ENCODE results near the gene MSMO1.
"Not testable (repeated sequence)": the region's sequence is repeated elsewhere in the genome, so short reads cannot be mapped to it uniquely, and the experiment has no call there.

The MSMO1 gene

GRCh38 chr4:165324236-165324917, 3.1 kb upstream of the MSMO1 start:
- DNase-seq (ENCODE audit: low read depth in 4 of 4, low spot score in 1 of 4): no peak

GRCh38 chr4:165324918-165325304, 2.6 kb upstream of the MSMO1 start:
- DNase-seq (ENCODE audit: low read depth in 4 of 4, low spot score in 1 of 4): no peak

DNA sequence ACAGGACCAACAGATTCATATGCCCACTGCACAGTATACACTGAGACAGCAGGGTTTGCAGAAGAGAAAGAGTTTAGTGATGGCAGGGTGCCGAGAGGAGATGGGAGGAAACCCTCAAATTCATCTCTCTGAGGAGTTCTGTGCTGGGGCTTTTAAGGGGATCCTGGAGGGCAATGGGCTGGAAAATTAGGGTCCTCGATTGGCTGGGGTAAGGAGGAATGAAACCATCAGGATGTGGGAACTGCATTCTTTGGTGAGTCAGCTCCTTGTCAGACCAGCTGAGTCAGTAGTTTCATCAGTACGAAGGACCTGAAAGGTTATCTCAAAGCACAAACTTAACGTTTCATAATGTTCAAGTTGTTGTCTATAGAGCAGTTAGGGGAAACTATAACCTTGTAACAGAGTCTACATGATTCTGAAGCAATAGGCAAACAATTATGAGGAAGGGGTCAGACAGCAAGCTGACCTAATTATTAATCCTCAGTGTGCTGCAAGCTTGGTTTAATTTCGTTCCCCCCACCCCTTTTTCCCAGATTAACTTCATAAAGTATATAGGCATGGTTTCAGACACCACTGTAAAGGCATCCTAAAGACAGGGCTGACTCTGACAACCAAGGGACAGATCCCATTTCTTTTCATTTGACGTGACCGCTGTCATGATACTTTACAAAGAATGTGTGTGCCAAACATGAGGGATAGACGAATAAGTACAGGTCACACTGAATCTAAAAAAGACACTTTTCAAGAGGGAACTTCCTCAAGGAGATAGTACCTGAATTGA, 1.5 kb upstream of the MSMO1 start:
- DNase-seq (ENCODE audit: low read depth in 4 of 4, low spot score in 1 of 4): no peak

DNA sequence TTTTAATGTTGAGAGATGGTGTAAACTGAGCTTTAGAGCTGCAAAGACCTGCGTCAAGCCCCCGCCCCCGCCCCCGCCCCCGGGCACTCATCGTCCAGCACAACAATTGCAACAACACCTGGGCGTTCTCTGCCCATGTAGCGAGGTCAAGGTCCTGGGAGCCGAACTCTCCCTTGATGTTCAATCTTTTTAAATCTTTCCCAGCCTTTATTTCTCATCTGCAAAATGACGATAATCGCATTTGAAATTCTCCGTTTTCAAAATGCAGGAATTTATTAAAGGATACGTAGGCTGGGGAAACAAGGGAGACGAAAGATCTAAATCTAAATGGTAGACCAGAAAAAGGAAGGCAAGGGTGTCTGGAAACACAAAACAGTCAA, 648 bp upstream of the MSMO1 start:
- DNase-seq (ENCODE audit: low read depth in 4 of 4, low spot score in 1 of 4): no peak

- DNase-seq (ENCODE audit: low read depth in 4 of 4, low spot score in 1 of 4): no peak
These were observed 594 bp downstream of the MSMO1 start for GRCh38 chr4:165328101-165328425.

GRCh38 chr4:165328708-165329107, 1.2 kb downstream of the MSMO1 start:
- DNase-seq (ENCODE audit: low read depth in 4 of 4, low spot score in 1 of 4): no peak

GRCh38 chr4:165330071-165330470, 2.6 kb downstream of the MSMO1 start:
- DNase-seq (ENCODE audit: low read depth in 4 of 4, low spot score in 1 of 4): no peak

GRCh38 chr4:165330666-165331065, 3.2 kb downstream of the MSMO1 start:
- no peak for DNase-seq (ENCODE audit: low read depth in 4 of 4, low spot score in 1 of 4)

DNA sequence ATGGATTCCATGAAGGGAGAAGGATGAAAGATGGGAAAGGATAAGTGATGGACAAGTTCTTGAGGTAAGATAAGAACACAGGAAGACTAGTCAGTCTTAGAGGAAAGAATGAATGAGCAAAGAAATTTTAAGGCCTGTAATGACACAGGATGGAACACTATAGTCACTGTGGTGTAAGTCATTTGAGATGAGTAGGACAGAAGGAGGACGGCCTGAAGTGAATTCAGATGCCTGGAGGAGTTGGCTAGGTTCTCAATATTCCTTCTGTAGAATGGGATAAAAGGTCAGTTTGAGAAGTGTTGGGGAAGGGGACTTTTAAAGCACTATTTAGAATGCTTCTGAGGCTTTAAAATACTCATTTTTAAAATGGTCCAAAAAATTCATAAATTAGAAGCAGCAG, 3.9 kb downstream of the MSMO1 start:
- no peak for DNase-seq (ENCODE audit: low read depth in 4 of 4, low spot score in 1 of 4)

- DNase-seq (ENCODE audit: low read depth in 4 of 4, low spot score in 1 of 4): no peak
These were observed 4.4 kb downstream of the MSMO1 start for GRCh38 chr4:165331823-165332222.

- DNase-seq (ENCODE audit: low read depth in 4 of 4, low spot score in 1 of 4): no peak
These were observed 5.0 kb downstream of the MSMO1 start for GRCh38 chr4:165332502-165332901.

DNA sequence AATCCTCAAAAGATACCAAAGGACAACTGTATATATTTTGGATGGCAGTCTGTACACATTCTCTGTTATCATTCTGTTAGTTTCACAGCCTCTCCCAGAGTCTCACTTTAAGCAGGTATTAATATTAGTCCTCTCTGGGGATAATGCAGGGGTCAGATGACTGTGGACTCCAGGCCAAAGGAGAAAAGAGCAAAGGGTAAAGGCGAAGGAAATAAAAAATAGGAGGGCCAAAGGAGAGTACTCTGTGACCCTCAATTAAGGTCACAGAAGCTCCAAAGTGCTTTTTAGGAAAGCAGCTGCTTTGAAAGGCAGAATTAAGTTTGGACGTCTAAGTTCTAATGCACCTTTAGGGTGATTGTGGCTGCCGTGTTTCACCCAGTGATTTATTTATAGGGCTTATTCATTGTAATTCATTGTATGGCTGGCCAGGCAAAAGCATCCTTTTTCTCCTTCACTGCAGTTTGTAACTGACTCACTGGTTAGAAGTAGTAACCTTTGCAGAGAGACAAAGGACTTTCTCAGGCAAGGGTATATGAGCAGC, 7.8 kb downstream of the MSMO1 start:
- DNase-seq (ENCODE audit: low read depth in 4 of 4, low spot score in 1 of 4): no peak

DNA sequence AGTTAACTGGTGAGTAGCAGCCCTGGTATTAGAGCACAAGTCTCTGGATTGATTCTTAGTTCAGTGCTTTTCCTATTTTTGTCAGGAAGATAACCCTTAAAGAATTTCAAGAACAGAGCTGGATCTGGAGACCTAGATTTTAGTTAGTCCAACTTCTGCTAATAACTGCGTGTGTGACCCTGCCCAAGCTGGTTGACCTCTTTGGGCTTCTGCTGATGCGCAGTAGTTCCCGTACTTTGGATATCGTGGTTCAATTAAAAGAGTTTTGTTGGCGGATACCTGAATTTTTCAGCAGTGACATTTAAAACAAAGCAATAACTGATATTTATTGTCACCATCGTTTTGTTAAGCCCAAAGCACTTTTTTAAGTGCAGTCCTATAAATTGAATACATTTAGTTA, 9.3 kb downstream of the MSMO1 start:
- DNase-seq (ENCODE audit: low read depth in 4 of 4, low spot score in 1 of 4): no peak

DNA sequence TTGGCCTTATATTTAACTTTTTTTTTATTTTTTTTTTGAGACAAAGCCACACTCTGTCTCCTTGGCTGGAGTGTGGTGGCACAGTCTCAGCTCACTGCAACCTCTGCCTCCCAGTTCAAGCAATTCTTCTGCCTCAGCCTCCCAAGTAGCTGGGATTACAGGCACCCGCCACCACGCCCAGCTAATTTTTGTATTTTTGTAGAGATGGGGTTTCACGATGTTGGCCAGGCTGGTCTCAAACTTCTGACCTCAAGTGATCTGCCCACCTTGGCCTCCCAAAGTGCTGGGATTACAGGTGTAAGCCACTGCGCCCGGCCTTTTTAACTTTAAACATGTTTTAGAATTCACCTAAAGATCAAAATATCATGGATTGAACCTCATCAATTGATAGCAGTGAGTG, 14.9 kb downstream of the MSMO1 start:
- not testable (repeated sequence) for DNase-seq (ENCODE audit: low read depth in 4 of 4, low spot score in 1 of 4)

DNA sequence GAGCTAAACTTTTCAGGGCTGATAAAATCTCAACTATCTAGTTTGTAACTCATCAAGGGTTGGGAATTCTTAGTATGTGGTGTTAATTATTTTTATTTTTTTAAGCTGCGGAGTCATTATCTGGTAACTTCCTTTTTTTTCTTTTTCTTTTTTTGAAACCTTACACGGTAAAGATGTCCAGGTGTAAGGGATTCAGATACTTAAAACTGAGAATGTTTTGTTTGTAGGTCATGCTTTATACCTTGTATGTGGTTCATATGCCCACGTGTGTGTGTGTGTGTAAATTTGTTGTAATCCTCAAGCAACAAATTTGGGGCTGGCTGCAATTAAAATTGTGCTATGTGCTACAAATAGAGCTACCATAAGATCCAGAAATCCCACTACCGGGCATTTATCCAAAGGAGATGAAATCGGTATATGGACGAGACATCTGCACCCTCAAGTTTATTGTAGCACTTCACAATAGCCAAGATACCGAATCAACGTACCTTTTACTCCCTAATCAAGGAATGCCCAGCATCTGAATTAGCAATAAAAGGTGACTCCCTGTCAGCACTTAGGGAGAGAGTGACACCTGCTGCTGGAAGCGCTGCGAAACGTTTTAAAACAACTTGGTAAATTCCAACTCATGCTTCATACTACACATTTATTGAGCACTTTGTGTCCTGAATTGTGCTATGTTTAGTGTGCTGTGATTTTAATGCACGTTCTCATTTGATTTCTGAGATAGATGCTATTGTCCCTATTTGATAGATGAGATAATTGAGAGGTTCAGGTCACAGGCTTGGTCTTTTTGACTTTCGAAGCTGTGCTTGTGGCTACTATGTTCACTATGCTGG, 16.1 kb downstream of the MSMO1 start:
- DNase-seq (ENCODE audit: low read depth in 4 of 4, low spot score in 1 of 4): no peak

DNA sequence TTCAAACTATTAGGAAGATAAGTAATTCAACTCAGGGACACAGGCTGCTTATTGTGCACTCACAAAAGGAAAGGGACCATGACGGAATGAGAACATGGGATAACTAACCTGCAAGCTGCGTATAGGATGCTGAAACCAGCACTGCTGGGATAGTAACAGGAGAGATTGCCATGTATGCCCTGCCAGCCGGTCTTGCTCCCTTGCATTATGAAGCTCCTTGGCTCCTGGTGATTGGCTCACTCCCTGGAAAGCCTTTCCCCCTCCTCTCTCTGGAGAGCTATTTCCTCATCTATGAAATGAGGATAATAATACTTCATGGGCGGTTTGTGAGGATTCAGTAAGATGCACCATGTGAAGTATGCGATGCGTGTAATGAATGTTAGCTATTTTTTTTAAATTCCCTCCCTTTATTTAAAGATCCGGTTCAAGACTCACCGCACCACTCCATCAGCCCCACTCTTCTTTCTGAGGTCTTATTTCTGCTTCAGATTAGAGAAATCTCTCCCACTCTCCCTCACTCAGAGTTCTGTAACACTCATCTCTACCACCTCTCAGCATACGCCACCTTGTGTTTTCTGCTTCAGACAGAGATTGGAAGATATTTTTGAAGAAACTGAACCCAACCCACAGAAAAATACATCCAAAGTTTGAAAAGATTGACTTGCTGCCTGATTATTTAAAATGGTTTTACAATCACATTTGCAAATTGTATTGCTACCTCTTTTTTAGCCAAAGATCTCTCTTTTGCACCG, 18.4 kb downstream of the MSMO1 start:
- DNase-seq (ENCODE audit: low read depth in 4 of 4, low spot score in 1 of 4): no peak

GRCh38 chr4:165347647-165348569, 20.4 kb downstream of the MSMO1 start:
- no peak for DNase-seq (ENCODE audit: low read depth in 4 of 4, low spot score in 1 of 4)

DNA sequence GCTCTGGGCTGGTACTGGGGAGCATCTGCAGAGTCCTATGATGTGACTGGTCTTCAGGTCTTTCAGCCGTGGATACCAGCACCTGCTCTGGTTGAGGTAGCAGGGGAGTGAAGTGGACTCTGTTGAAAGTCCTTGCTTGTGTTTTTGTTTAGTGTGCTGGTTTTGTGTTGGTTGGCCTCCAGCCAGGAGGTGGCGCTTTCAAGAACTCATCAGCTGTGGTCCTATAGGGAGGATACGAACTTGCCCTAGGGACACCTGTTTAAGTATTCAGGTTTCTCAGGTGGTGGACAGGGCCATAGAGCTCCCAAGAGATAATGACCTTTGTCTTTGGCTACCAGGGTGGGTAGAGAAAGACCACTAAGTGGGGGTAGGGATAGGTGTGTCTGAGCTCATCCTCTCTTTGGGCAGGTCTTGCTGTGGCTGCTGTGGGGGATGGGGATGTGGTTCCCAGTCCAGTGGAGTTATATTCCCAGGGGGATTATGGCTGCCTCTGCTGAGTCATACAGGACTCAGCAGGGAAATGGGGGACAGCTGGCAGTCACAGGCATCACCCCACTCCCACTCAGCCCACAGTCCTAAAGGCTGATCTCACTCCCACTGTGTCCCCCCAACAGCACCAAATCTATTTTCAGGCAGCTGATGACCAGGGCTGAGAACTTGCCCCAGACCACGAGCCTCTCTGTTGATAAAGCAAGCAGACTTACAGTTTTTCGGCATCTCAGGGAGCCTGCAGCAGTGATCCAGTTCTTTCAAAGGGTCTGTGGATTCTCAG, 24.1 kb downstream of the MSMO1 start:
- DNase-seq (ENCODE audit: low read depth in 4 of 4, low spot score in 1 of 4): no peak

DNA sequence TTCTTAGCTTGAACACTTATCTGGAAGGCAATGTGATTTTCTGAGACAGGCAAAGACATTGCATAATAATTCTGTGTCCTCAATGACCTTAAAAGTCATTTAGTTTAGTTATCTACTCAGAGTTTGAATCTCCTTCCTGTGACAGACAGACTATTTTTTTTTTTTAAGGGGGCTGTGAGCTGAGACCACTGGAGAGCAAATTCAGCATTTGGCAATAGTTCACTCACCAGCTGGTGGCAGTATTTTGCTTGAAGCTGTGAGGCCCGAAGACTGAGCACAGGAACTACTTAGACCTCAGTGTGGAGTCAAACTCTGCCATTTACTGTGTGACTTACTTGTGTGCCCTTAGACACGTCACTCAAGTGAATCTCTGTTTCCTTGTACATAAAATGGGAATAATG, 28.4 kb downstream of the MSMO1 start:
- no peak for DNase-seq (ENCODE audit: low read depth in 4 of 4, low spot score in 1 of 4)
